IMR-90 (cell line): Measurements from ENCODE around the gene RADIL.

Experiments
- BHLHE40 ChIP-seq: fragments of 150-350 bp; IDR thresholded peaks from 2 replicates; pipeline ENCODE4 v1.6.1; 2016; ENCODE audit warnings: mild to moderate bottlenecking, low read depth, low read length
- CEBPB ChIP-seq: IDR thresholded peaks from 2 replicates; pipeline ENCODE4 v1.6.1; 2012; ENCODE audit warnings: low read depth, low read length, improper control_type of control experiment
- CHD1 ChIP-seq: IDR thresholded peaks from 2 replicates; pipeline ENCODE4 v1.6.1; 2012; ENCODE audit warnings: low read depth, low read length, improper control_type of control experiment
- FOS ChIP-seq: fragments of 150-350 bp; IDR thresholded peaks from 2 replicates; pipeline ENCODE4 v1.6.1; 2016; ENCODE audit warnings: low read depth, low read length
- MAFK ChIP-seq: IDR thresholded peaks from 2 replicates; pipeline ENCODE4 v1.6.1; 2012; ENCODE audit warnings: low read depth, low read length, improper control_type of control experiment
- MAZ ChIP-seq: IDR thresholded peaks from 2 replicates; pipeline ENCODE4 v1.6.1; 2012; ENCODE audit warnings: low read depth, mild to moderate bottlenecking, low read length, improper control_type of control experiment, moderate library complexity, borderline replicate concordance
- MXI1 ChIP-seq: IDR thresholded peaks from 2 replicates; pipeline ENCODE4 v1.6.1; 2012; ENCODE audit warnings: low read depth, mild to moderate bottlenecking, low read length, moderate library complexity, borderline replicate concordance
- NFE2L2 ChIP-seq: fragments of 150-350 bp; IDR thresholded peaks from 2 replicates; pipeline ENCODE4 v1.6.1; 2016; ENCODE audit warnings: low read depth, mild to moderate bottlenecking, low read length
- POLR2A ChIP-seq: IDR thresholded peaks from 2 replicates; pipeline ENCODE4 v1.6.1; 2012; ENCODE audit warnings: mild to moderate bottlenecking, low read depth, low read length
- RAD21 ChIP-seq: IDR thresholded peaks from 2 replicates; pipeline ENCODE4 v1.6.1; 2012; ENCODE audit warnings: low read length, improper control_type of control experiment
- RCOR1 ChIP-seq: IDR thresholded peaks from 2 replicates; pipeline ENCODE4 v1.6.1; 2012; ENCODE audit warnings: mild to moderate bottlenecking, low read length, improper control_type of control experiment; ENCODE audit not compliant: insufficient replicate concordance
- RFX5 ChIP-seq: IDR thresholded peaks from 2 replicates; pipeline ENCODE4 v1.8.0; 2012; ENCODE audit warnings: low read depth, mild to moderate bottlenecking, low read length, moderate library complexity
- USF2 ChIP-seq: fragments of 150-350 bp; IDR thresholded peaks from 2 replicates; pipeline ENCODE4 v1.6.1; 2017; ENCODE audit warnings: mild to moderate bottlenecking, antibody characterized with exemption, low read length, low read depth
- TF ChIP-seq, protein P1 (sequence below): conservative IDR thresholded peaks from 2 replicates; pipeline ENCODE4 v1.5.1; 2012; ENCODE audit warnings: mild to moderate bottlenecking, low read depth, low read length, improper control_type of control experiment

DNA sequence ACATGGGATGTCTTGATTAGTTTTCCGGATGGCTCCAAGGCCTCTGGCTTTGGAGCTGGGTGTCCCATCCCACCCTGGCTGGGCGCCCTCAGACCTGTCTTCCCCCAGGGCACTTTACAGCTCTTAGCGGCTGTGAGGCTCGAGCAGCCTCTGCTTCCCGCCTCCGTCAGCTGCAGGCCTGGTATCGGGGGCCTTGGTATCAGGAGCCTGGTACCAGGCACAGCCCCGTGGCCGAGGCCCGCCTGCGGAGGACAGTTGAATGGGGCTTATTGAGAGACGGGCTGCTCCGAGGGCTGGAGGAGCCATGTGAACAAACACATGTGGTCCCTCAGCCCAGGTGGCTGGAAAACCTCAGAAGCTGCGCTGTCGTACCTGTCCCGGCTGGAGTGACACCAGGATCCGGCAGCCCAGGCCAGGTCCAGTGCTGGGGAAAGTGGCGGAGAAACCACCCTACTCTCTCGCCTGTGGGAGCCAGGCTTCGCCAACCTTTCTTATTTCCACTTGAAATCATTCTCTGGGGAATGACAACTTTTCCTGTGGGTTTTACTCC lies 132.0 kb downstream of the RADIL start:
- no peak for TF ChIP-seq CEBPB
- no peak for TF ChIP-seq POLR2A
- TF ChIP-seq, protein P1, sequence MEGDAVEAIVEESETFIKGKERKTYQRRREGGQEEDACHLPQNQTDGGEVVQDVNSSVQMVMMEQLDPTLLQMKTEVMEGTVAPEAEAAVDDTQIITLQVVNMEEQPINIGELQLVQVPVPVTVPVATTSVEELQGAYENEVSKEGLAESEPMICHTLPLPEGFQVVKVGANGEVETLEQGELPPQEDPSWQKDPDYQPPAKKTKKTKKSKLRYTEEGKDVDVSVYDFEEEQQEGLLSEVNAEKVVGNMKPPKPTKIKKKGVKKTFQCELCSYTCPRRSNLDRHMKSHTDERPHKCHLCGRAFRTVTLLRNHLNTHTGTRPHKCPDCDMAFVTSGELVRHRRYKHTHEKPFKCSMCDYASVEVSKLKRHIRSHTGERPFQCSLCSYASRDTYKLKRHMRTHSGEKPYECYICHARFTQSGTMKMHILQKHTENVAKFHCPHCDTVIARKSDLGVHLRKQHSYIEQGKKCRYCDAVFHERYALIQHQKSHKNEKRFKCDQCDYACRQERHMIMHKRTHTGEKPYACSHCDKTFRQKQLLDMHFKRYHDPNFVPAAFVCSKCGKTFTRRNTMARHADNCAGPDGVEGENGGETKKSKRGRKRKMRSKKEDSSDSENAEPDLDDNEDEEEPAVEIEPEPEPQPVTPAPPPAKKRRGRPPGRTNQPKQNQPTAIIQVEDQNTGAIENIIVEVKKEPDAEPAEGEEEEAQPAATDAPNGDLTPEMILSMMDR, result no peak
- no peak for TF ChIP-seq MAFK
- TF ChIP-seq CHD1, result no peak
- no peak for TF ChIP-seq RFX5
- no peak for TF ChIP-seq MAZ
- no peak for TF ChIP-seq FOS
- no peak for TF ChIP-seq BHLHE40
- TF ChIP-seq RAD21, result no peak
- TF ChIP-seq MXI1, result no peak
- TF ChIP-seq USF2, result no peak
- TF ChIP-seq NFE2L2, result no peak
- no peak for TF ChIP-seq RCOR1
